ENCODE data around the gene NUBP2. TPM values are rescaled to one million over a fixed set of nuclear protein-coding genes. Genes with fewer than 3 reads are reported as not detected.

The NUBP2 gene
- total RNA-seq, 1 experiment from 2014 or later: 76.6 TPM

DNA sequence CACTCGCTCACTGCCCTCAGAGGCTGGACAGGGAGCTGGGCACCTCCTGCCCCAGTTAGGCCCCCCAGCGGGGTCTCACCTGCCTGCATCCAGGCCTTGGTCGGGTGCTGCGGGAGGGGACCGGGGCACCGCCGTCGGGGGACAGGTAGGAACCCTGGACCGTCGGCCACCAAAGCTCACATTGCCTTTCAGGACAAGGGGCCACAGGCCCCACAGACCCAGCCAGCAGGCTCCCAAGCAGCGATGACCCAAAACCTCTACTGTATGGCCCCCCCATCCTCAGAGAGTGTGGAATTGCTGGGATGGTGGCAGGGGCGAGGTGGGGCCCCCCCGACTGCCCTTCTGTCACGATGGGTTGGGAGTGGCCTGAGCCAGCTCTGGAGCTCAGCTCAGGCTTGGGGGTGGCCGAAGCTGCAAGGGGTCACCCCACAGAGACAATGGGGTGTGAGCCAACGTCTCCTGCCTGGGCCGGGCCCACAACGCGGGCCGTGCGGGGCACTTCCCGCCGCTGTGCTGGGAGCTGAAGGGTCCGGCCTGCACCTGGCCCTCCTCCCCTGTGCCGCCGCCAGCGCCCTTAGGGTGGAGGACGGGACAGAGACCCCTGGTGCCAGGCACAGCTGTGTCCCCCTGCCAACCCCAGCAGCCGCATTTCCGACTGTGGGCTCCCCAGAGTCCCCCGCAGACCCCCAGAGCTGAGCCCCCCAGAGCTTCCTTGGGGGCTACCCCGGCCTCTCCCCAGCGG lies 10.2 kb downstream of the NUBP2 start:
- no TSS peak for BruUV-seq (replicated peaks)
- peaks cover 14% of the 10 kb centered on the region for H3K36me3 ChIP-seq (ENCODE audit: insufficient read depth, low read length, poor library complexity, severe bottlenecking)
- peaks cover 3% of the 10 kb centered on the region for H3K9me3 ChIP-seq (ENCODE audit: low read depth, low read length, poor library complexity, severe bottlenecking)
- ChIA-PET CTCF (no interaction called here), POLR2A (ENCODE audit: low non-redundant PET) (no interaction called here)
- H3K4me1 ChIP-seq (ENCODE audit: insufficient read depth, low read length, poor library complexity, severe bottlenecking): no peaks in the 10 kb centered on the region
- TF ChIP-seq, protein P1, sequence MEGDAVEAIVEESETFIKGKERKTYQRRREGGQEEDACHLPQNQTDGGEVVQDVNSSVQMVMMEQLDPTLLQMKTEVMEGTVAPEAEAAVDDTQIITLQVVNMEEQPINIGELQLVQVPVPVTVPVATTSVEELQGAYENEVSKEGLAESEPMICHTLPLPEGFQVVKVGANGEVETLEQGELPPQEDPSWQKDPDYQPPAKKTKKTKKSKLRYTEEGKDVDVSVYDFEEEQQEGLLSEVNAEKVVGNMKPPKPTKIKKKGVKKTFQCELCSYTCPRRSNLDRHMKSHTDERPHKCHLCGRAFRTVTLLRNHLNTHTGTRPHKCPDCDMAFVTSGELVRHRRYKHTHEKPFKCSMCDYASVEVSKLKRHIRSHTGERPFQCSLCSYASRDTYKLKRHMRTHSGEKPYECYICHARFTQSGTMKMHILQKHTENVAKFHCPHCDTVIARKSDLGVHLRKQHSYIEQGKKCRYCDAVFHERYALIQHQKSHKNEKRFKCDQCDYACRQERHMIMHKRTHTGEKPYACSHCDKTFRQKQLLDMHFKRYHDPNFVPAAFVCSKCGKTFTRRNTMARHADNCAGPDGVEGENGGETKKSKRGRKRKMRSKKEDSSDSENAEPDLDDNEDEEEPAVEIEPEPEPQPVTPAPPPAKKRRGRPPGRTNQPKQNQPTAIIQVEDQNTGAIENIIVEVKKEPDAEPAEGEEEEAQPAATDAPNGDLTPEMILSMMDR (conservative IDR thresholded peaks at IDR 0.05; ENCODE audit: low read depth, low read length): no peak
- no peak for TF ChIP-seq EZH2 (IDR thresholded peaks at IDR 0.05; ENCODE audit: borderline replicate concordance, low read depth, low read length, poor library complexity, severe bottlenecking)
- intact Hi-C loops (cut with micrococcal nuclease; ENCODE audit: unreplicated experiment): no loop called here
- no peaks in the 10 kb centered on the region for H3K27me3 ChIP-seq (replicated peaks; ENCODE audit: insufficient read depth, low read depth, low read length, poor library complexity)
- H3K4me3 ChIP-seq (ENCODE audit: low read depth, low read length, poor library complexity, severe bottlenecking): no peak overlapping the region
- H3K27ac ChIP-seq (ENCODE audit: low read depth, low read length, poor library complexity, severe bottlenecking): no peak overlapping the region
- no peak for DNase-seq (ENCODE audit: low spot score)

DNA sequence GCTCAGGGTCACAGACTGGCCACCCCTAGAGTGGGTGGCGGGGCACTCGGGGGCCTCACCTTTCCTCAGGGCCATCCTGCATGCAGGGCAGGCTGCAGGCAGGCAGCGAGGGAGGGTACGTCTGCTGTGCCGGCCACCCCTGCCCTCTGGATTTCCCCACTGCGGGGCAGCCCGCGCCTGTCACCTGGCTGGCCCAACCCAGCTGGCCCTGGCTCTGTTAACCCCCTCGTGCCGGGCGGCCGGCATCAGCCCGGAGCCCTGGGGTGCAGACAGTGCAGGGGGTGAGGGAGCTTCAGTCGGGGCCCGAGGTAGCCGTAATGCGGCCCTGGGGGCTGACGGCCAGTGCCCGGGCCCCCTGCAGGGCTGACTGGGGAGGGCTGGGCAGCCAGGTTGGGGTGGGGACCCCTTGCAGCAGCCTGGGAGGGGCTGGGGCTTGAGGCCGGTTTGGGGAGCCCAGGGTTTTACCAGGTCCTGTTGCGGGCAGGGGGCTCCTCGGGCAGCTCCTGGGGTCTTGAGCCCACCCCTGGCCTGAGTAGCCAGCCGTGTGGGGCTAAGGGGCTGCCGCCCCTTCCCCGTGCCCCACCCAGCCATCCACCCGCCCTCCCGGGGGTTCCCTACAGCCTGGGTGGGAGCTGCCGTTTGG lies 10.9 kb downstream of the NUBP2 start, which contains the start of gene IGFALS:
TSS of gene IGFALS (minus strand) at position 128 of the 643 bp plus-strand sequence. CDS start at position 75, 53 bp downstream.
- H3K27ac ChIP-seq (ENCODE audit: low read depth, low read length, poor library complexity, severe bottlenecking): no peak within 1 kb of the TSS
- POLR2A ChIA-PET (ENCODE audit: low non-redundant PET): no interaction called here
- H3K4me3 ChIP-seq (ENCODE audit: low read depth, low read length, poor library complexity, severe bottlenecking): no peak within 1 kb of the TSS
- no peaks in the 10 kb centered on the region for H3K27me3 ChIP-seq (replicated peaks; ENCODE audit: insufficient read depth, low read depth, low read length, poor library complexity)
- TF ChIP-seq EZH2 (IDR thresholded peaks at IDR 0.05; ENCODE audit: borderline replicate concordance, low read depth, low read length, poor library complexity, severe bottlenecking): no peak
- TF ChIP-seq, protein P1 (conservative IDR thresholded peaks at IDR 0.05; ENCODE audit: low read depth, low read length): no peak
- CTCF ChIA-PET: interaction anchor here (0.5 kb wide), 1 partner anchor 117 kb away, joined by 6 read pairs; no protein-coding TSS in a partner anchor
- no TSS peak for BruUV-seq (replicated peaks)
- H3K9me3 ChIP-seq (ENCODE audit: low read depth, low read length, poor library complexity, severe bottlenecking): peaks cover 6% of the 10 kb centered on the region
- DNase-seq (ENCODE audit: low spot score): no peak
- H3K36me3 ChIP-seq (ENCODE audit: insufficient read depth, low read length, poor library complexity, severe bottlenecking): peaks cover 7% of the 10 kb centered on the region
- no peaks in the 10 kb centered on the region for H3K4me1 ChIP-seq (ENCODE audit: insufficient read depth, low read length, poor library complexity, severe bottlenecking)
- intact Hi-C loops (cut with micrococcal nuclease; ENCODE audit: unreplicated experiment): no loop called here

DNA sequence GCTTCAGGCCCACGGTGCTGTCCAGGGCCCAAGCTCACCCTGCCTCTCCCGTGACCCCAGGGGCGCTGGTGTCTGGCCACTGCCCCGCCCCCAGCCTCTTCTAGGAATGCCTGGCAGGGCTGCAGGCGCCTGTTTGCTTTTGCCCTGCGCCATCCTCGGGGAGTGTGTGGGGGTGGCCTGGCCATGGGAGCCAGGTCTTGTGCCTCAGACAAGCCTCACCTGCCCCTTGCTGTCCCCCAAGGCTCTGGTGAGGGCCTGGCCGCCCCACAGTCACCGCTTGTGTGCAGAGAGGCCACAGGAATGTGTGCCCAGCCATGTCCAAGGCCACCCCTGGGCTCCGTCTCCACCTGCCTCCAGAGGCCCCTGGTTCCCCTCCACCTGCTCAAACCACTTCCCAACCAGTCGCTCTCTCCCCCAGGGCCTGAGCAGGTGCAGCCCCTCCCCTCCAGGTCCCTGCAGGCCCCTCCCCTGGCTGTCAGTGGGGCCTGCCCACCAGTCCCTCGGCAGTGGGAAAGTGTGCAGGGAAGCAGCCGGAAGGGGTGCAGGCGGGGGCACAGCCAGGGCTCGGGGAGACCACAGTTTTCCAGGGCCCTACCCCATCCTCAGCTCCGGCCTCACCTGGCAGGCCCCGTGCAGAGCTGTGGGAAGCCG lies 11.6 kb downstream of the NUBP2 start:
- H3K4me3 ChIP-seq (ENCODE audit: low read depth, low read length, poor library complexity, severe bottlenecking): no peak overlapping the region
- ChIA-PET POLR2A (ENCODE audit: low non-redundant PET) (no interaction called here), CTCF (interaction anchor here (0.5 kb wide), 1 partner anchor 117 kb away, joined by 6 read pairs; no protein-coding TSS in a partner anchor)
- H3K27ac ChIP-seq (ENCODE audit: low read depth, low read length, poor library complexity, severe bottlenecking): no peak overlapping the region
- no peak for DNase-seq (ENCODE audit: low spot score)
- intact Hi-C loops (cut with micrococcal nuclease; ENCODE audit: unreplicated experiment): no loop called here
- H3K9me3 ChIP-seq (ENCODE audit: low read depth, low read length, poor library complexity, severe bottlenecking): peaks cover 6% of the 10 kb centered on the region
- TF ChIP-seq, protein P1 (conservative IDR thresholded peaks at IDR 0.05; ENCODE audit: low read depth, low read length): no peak
- no peak for TF ChIP-seq EZH2 (IDR thresholded peaks at IDR 0.05; ENCODE audit: borderline replicate concordance, low read depth, low read length, poor library complexity, severe bottlenecking)
- H3K36me3 ChIP-seq (ENCODE audit: insufficient read depth, low read length, poor library complexity, severe bottlenecking): peaks cover under 1% of the 10 kb centered on the region
- no TSS peak for BruUV-seq (replicated peaks)
- H3K27me3 ChIP-seq (replicated peaks; ENCODE audit: insufficient read depth, low read depth, low read length, poor library complexity): no peaks in the 10 kb centered on the region
- no peaks in the 10 kb centered on the region for H3K4me1 ChIP-seq (ENCODE audit: insufficient read depth, low read length, poor library complexity, severe bottlenecking)
